Prostate gland (tissue), 2 donors: Measurements from ENCODE around the gene FLOT1. TPM values are rescaled to one million over a fixed set of nuclear protein-coding genes. Genes with fewer than 3 reads are reported as not detected.

Source experiments
- DNase-seq: peaks from one replicate; pipeline ENCODE4 v3.0.0-alpha.2; 2019; ENCODE audit warnings: low spot score
- H3K27ac ChIP-seq, 2 donors: fragments of 200-600 bp; sonication (generic); 2 replicates each; pipeline ENCODE4 v1.5.1; 2017 to 2019
- H3K27me3 ChIP-seq: fragments of 200-600 bp; sonication (generic); replicated peaks from 2 replicates; pipeline ENCODE4 v1.5.1; 2019; ENCODE audit not compliant: insufficient read depth
- H3K36me3 ChIP-seq, 2 donors: fragments of 200-600 bp; sonication (generic); 1 replicate in 1 of 2; 2 replicates in 1 of 2; pipeline versions ENCODE4 v1.5.1 to v1.8.1; 2017 to 2019
- H3K4me1 ChIP-seq: fragments of 200-600 bp; sonication (generic); replicated peaks from 2 replicates; pipeline ENCODE4 v1.5.1; 2019
- H3K4me3 ChIP-seq, 2 donors: fragments of 200-600 bp; sonication (generic); 2 replicates each; pipeline ENCODE4 v1.5.1; 2017 to 2019
- H3K9me3 ChIP-seq: fragments of 200-600 bp; sonication (generic); 2 replicates; pipeline ENCODE4 v1.5.1; 2017
- CTCF ChIP-seq, 4 experiments: fragments of 200-600 bp in 2 of 4; fragments of 450-650 bp in 2 of 4; sonication (generic) in 2 of 4; IDR thresholded peaks; 1 replicate in 3 of 4; 2 replicates in 1 of 4; pipeline ENCODE4 v1.5.1; 2016 to 2019; ENCODE audit warnings: antibody characterized with exemption in 4 of 4, mild to moderate bottlenecking in 2 of 4, moderate library complexity in 2 of 4
- POLR2A ChIP-seq: fragments of 450-650 bp; IDR thresholded peaks from one replicate; pipeline ENCODE4 v1.6.1; 2016; ENCODE audit warnings: antibody characterized with exemption, mild to moderate bottlenecking
- POLR2AphosphoS5 ChIP-seq: sonication (generic); formaldehyde crosslinking; IDR thresholded peaks from one replicate; pipeline ENCODE4 v1.6.1; 2017; ENCODE audit warnings: antibody characterized with exemption
- WGBS: methylation state at CpG from one replicate; pipeline ENCODE4 v1.1.5; 2018; 5-methylcytosine and 5-hydroxymethylcytosine counted together
- intact Hi-C: fragments of 100-400 bp; cut with DNase I; formaldehyde crosslinking; loops from one replicate; pipeline ENCODE4 v1.14.2; 2022
- total RNA-seq, 2 donors: library from RNA; depleted of rRNA; stranded (reverse); fragments of >200 nt; gene quantifications; one replicate each; pipeline ENCODE4 v1.1.0, GENCODE V29; 2016

Gene FLOT1
- total RNA-seq, 2 donors from 2014 or later, result 117 to 133 TPM

GRCh38 chr6:30716879-30717128, 25.7 kb downstream of the FLOT1 start:
- Histone ChIP-seq H3K27ac (peak overlapping the region; percentile 84 to 90), H3K9me3 (no peaks in the 10 kb centered on the region), H3K4me1 (peaks cover 3% of the 10 kb centered on the region), H3K27me3 (no peaks in the 10 kb centered on the region), H3K36me3 (peaks cover 0 to 4% of the 10 kb centered on the region in 2 donors), H3K4me3 (peak overlapping the region; percentile 58 to 74)
- no peak for DNase-seq
- 3% methylated on average over 8 of the region's 8 CpGs for WGBS
- no peak for TF ChIP-seq POLR2AphosphoS5
- TF ChIP-seq POLR2A, result no peak
- TF ChIP-seq CTCF (IDR thresholded peaks at IDR 0.05), result peak in 1 of 4 experiments; percentile 4
- intact Hi-C loops, result no loop called here

GRCh38 chr6:30714263-30714662, 28.2 kb downstream of the FLOT1 start:
- Histone ChIP-seq H3K4me3 (no peak overlapping the region), H3K9me3 (no peaks in the 10 kb centered on the region), H3K36me3 (peaks cover 0 to 4% of the 10 kb centered on the region in 2 donors), H3K27me3 (no peaks in the 10 kb centered on the region), H3K4me1 (peaks cover 3% of the 10 kb centered on the region), H3K27ac (no peak overlapping the region)
- intact Hi-C loops, result no loop called here
- no peak for DNase-seq
- 95% methylated on average over 1 of the region's 1 CpG for WGBS
- TF ChIP-seq POLR2AphosphoS5 (no peak), CTCF (IDR thresholded peaks at IDR 0.05) (no peak), POLR2A (no peak)

GRCh38 chr6:30712441-30712945, 30.0 kb downstream of the FLOT1 start:
- H3K4me1 ChIP-seq, result peaks cover 3% of the 10 kb centered on the region
- intact Hi-C loops, result no loop called here
- no peaks in the 10 kb centered on the region for H3K9me3 ChIP-seq
- TF ChIP-seq POLR2AphosphoS5 (no peak), POLR2A (no peak), CTCF (IDR thresholded peaks at IDR 0.05) (no peak)
- DNase-seq, result no peak
- no peak overlapping the region for H3K27ac ChIP-seq
- H3K27me3 ChIP-seq, result no peaks in the 10 kb centered on the region
- H3K4me3 ChIP-seq, result no peak overlapping the region
- H3K36me3 ChIP-seq, result peaks cover 0 to 4% of the 10 kb centered on the region in 2 donors
- WGBS, result 56% methylated on average over 7 of the region's 7 CpGs

- Histone ChIP-seq H3K27ac (no peak overlapping the region), H3K4me3 (no peak overlapping the region), H3K36me3 (peaks cover 0 to 4% of the 10 kb centered on the region in 2 donors), H3K9me3 (no peaks in the 10 kb centered on the region), H3K4me1 (peaks cover 3% of the 10 kb centered on the region), H3K27me3 (no peaks in the 10 kb centered on the region)
- TF ChIP-seq POLR2A (no peak), CTCF (IDR thresholded peaks at IDR 0.05) (no peak), POLR2AphosphoS5 (no peak)
- intact Hi-C loops, result no loop called here
- WGBS, result 100% methylated on average over 1 of the region's 1 CpG
- DNase-seq, result no peak
Measured at GRCh38 chr6:30711758-30712380, 30.6 kb downstream of the FLOT1 start.
